ENCODE results near the gene ALK. TPM values are rescaled to one million over a fixed set of nuclear protein-coding genes. Genes with fewer than 3 reads are reported as not detected.

The ALK gene
- not detected in 5 replicates for total RNA-seq (2022; extraction: Qiagen RNA extraction)

GRCh38 chr2:29921560-29921915 lies at the start of gene ALK:
Gene ALK, minus strand, starts transcription at chr2:29921586. Its CDS starts 927 bp downstream, at chr2:29920659.

Other genes with a start within 250 kb of the ALK start
- gene YPEL5, start 225.4 kb upstream of the ALK start, total RNA-seq (2022; extraction: Qiagen RNA extraction): 47.0 to 55.8 TPM (median 54.4 TPM) in 5 replicates

All from A549 treated with AZD2906 at 1 μM for 4 hours (cell line).